ENCODE results near the gene FAM13A. TPM values are rescaled to one million over a fixed set of nuclear protein-coding genes. Genes with fewer than 3 reads are reported as not detected.
"Not testable (repeated sequence)": the region's sequence is repeated elsewhere in the genome, so short reads cannot be mapped to it uniquely, and the experiment has no call there.

The FAM13A gene
- total and polyA plus RNA-seq, 2 of the 8 experiments (the other 6 are each of a cell fraction or from before 2014, with no cell fraction given): 7.1 to 16.5 TPM

DNA sequence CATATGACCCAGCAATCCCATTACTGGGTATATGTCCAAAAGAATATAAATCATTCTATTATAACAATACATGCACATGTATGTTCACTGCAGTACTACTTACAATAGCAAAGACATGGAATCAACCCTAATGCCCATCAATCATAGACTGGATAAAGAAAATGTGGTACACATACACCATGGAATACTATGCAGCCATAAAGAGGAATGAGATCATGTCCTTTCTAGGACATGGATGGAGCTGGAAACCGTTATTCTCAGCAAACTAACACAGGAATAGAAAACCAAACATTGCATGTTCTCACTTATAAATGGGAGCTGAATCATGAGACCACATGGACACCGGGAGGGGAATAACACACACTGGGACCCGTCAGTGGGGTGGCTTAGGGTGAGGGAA is 152.7 kb downstream of the FAM13A start:
- H2AFZ ChIP-seq (ENCODE audit: low read length); H3K18ac ChIP-seq (ENCODE audit: extremely low read depth, low read length); DNase-seq (ENCODE audit: low read depth in 1 of 2, low spot score in 2 of 2); H2BK120ac ChIP-seq (replicated peaks; ENCODE audit: low read depth, low read length); H3K4me1 ChIP-seq (replicated peaks in 1 of 4; ENCODE audit: control insufficient read depth in 3 of 4, insufficient read depth in 4 of 4, low read length in 3 of 4); H2BK15ac ChIP-seq (ENCODE audit: low read length); H3K4me2 ChIP-seq (ENCODE audit: insufficient read depth in 1 of 2, low read depth in 2 of 2, low read length in 2 of 2); H3K36me3 ChIP-seq (ENCODE audit: control insufficient read depth in 2 of 4, insufficient read depth in 4 of 4, low read length in 3 of 4); H3K9ac ChIP-seq (replicated peaks in 1 of 4; ENCODE audit: extremely low read depth in 1 of 4, low read depth in 3 of 4, low read length in 3 of 4); FAIRE-seq; H3K23me2 ChIP-seq (ENCODE audit: low read depth, low read length); H4K5ac ChIP-seq (ENCODE audit: insufficient read length, low read depth, low read length); H3K14ac ChIP-seq (ENCODE audit: insufficient read length); H3K56ac ChIP-seq (replicated peaks; ENCODE audit: insufficient read length, low read depth, low read length); H3K4me3 ChIP-seq (ENCODE audit: extremely low read depth in 1 of 4, insufficient read depth in 2 of 4, low read depth in 3 of 4, low read length in 4 of 4); H3K27ac ChIP-seq (ENCODE audit: low read depth, low read length); H3K4ac ChIP-seq (replicated peaks; ENCODE audit: insufficient read length, low read depth, low read length); H3K79me1 ChIP-seq (ENCODE audit: low read depth, low read length); H3K79me2 ChIP-seq (ENCODE audit: control insufficient read depth in 1 of 2, insufficient read depth in 2 of 2, low read length in 2 of 2); H4K91ac ChIP-seq (replicated peaks; ENCODE audit: insufficient read length, low read length); H2BK20ac ChIP-seq (ENCODE audit: low read length); H2AK5ac ChIP-seq (ENCODE audit: low read depth, low read length); H3K23ac ChIP-seq (ENCODE audit: insufficient read length); H2BK12ac ChIP-seq (ENCODE audit: low read depth, low read length); H4K20me1 ChIP-seq (replicated peaks in 1 of 2; ENCODE audit: control insufficient read depth in 1 of 2, insufficient read depth in 2 of 2, low read length in 2 of 2); H3K27me3 ChIP-seq (replicated peaks in 1 of 4; ENCODE audit: control insufficient read depth in 3 of 4, extremely low read depth in 1 of 4, insufficient read depth in 3 of 4, low read length in 3 of 4); POLR2A ChIA-PET (ENCODE audit: partially characterized antibody); CTCF ChIA-PET (ENCODE audit: partially characterized antibody); H2BK5ac ChIP-seq (ENCODE audit: low read depth, low read length); H3K9me3 ChIP-seq (ENCODE audit: insufficient read depth in 2 of 2, low read depth in 1 of 2, low read length in 1 of 2); H4K8ac ChIP-seq (ENCODE audit: extremely low read depth, insufficient read depth, low read length): not testable (repeated sequence)
- 92% methylated on average over 3 of the region's 3 CpGs; no CpG with 5 or more reads in 1 of the 2 experiments for WGBS, 2 experiments (ENCODE audit: extremely low coverage in 1 of 2, insufficient coverage in 1 of 2, insufficient read length in 1 of 2, insufficient replicate concordance in 2 of 2, low coverage in 1 of 2, low lambda C conversion rate in 2 of 2, missing lambda C conversion rate in 1 of 2)

All from H1 (cell line).